HG02642 (cell line): Measurements from ENCODE around the gene ZNF839.
"Not testable (repeated sequence)": the region's sequence is repeated elsewhere in the genome, so short reads cannot be mapped to it uniquely, and the experiment has no call there.

ENCODE experiments used
- ATAC-seq: cut with Tn5 transposase; IDR thresholded peaks from one replicate; pipeline ENCODE4 v1.9.1; 2021; ENCODE audit warnings: mild to moderate bottlenecking; ENCODE audit not compliant: unreplicated experiment, poor library complexity

Gene ZNF839

GRCh38 chr14:102319351-102320032, at the start of gene ZNF839:
Gene ZNF839 (plus strand): TSS chr14:102319746. CDS start chr14:102319766, 20 bp downstream.
- peak; percentile 61 for ATAC-seq

- ATAC-seq = no peak
Measured at GRCh38 chr14:102272392-102272791, 47.2 kb upstream of the ZNF839 start.

DNA sequence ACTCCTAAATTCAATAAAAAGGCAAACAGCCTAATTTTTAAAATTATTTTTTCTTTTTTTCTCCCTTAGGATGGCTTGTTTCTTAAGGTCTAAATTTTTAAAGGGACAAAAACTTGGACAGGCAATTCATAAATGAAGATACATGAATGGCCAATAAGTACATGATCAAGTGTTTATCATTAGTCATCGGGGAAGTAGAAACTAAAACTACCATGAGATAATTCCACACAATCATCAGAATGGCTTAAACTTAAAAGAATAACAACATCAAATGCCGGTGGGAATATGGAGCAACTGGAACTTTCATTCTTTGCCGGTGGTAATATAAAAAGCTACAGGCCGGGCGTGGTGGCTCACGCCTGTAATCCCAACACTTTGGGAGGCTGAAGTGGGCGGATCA, 43.7 kb upstream of the ZNF839 start:
- ATAC-seq = no peak

- ATAC-seq = no peak
Measured at GRCh38 chr14:102277874-102278630, 41.5 kb upstream of the ZNF839 start.

DNA sequence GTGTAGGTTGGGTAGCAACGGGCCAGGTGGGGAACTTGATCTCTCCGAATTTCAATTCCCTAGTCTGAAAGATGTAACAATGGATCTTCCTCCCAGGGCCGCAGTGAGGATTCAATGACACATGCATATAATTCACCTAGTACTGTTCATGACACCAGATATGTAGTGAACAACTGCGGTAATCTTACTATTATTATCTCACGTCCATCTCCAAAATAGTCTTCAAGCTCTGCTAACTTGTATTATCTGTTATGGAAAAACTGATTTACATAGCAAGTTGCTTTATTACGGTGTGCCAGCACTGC, 41.0 kb upstream of the ZNF839 start:
- ATAC-seq = no peak

DNA sequence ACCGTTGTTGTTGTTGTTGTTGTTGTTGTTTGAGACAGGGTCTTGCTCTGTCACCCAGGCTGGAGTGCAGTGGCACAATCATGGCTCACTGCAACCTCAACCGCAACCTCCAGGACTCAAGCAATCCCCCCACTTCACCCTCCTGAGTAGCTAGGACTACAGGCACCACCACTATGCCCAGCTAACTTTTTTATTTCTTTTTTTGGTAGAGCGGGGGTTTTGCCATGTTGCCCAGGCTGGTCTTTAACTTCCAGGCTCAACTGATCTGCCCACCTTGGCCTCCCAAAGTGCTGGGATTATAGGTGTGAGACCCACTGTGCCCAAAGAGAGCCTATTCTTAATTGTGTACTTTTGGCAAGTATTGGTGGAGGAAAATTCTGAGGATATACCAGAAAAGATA, 40.3 kb upstream of the ZNF839 start:
- ATAC-seq = no peak

DNA sequence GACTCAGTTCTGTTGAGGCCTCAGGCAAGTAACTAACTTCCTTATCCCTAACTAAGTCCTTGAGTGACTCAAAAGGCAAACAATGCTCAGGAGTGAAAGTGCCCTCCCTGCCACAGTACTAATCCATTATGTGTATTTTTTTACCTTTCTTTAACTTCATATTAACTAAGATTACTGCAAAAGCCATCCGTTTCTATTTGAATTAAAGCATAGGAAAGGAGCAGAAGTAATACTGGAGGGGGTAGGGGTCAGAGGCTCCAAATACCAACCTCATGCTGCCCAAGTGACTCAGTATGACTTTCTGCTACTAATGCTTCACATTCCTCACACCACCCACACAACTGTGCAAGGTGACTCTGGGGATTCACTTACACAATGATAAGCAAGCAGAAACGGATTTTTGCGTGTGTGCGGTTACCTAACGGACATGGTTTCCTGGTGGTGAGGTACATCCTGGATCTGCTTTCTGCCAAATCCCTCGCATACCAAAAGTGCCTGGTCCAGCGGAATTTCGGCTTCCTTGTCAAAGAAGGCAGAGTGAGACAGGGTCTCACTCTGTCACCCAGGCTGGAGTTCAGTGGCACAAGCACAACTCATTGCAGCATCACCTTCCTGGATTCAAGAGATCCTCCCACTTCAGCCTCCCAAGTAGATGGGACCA, 39.7 kb upstream of the ZNF839 start:
- no peak for ATAC-seq

GRCh38 chr14:102280376-102280962, 39.1 kb upstream of the ZNF839 start:
- ATAC-seq = no peak

- ATAC-seq = no peak
Measured at GRCh38 chr14:102282751-102283465, 36.6 kb upstream of the ZNF839 start.

DNA sequence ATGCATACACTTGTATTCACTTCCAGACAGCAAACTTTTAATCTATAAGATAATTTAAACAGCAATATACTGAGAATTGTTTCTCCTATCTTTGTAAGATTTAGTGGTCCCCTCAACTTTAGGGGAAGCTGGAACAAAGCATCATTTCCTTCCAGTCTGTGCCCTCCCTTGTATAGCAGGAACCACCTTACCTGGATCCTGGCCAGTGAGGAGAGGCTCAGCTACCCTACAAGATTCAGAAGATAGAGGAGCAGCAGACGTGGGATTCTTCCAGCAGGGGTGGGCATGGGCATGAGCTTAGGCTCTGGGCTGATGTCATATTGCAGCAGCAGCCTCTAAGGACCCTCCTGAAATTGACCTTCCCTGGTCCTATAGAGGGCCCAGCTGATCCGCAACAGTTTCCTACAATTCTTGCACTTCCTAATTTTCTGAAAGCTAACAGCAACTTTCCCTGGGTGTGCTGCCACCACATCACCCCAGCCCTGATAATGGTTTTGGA, 35.9 kb upstream of the ZNF839 start:
- no peak for ATAC-seq

- ATAC-seq = no peak
Measured at GRCh38 chr14:102285106-102285505, 34.4 kb upstream of the ZNF839 start.

DNA sequence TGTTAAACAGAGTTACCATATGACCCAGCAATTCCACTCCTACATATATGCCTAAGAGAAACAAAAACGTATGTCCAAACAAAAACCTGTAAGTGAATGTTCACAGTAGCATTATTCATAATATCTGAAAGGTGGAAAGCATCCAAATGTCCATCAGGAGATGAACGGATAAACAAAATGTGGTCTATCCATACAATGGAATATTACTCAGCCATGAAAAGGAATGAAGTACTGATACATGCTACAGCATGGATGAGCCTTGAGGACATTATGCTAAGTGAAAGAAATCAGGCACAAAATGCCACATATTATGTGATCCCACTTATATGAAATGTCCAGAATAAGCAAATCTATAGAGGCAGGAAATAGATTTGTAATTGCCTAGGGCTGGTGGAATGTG, 31.4 kb upstream of the ZNF839 start:
- ATAC-seq = no peak

DNA sequence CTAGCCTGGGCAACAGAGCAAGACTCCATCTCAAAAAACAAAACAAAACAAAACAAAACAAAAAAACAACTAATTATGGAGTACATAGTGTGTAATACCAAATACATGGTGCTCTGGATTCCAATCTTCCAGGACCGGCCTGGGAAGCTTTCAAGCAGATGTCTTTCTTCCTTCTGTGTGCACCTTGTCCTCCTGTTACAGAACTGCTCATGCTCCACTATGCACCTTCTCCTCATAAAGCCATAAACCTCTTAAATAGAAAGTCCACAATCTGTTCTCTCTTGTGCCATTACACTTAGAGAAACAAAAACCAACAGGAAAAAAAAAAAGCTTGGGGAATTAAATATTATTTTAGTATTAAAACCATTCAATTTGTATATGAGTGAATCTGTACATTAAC, 27.1 kb upstream of the ZNF839 start:
- ATAC-seq = no peak

- ATAC-seq = no peak
Measured at GRCh38 chr14:102293781-102294180, 25.8 kb upstream of the ZNF839 start.

DNA sequence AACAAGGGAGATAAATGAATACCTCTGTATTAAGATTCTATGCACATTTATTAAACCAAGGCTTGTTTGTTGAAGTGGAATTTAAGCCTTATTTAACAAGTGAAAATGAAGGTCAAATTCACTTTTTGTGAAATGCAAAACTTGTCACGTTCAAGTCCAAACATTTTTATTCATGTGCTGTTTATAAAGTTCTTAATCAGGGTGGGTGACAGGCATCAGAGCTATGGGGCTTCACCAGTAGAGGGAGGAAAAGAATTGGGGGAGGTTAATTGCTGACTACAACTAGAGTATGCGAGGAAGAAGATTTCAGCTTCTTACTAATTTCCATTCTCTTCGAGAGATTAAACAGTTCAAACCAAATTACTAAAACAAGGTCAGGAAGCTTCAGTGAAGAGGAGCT, 24.3 kb upstream of the ZNF839 start:
- ATAC-seq = no peak

- no peak for ATAC-seq
Measured at GRCh38 chr14:102297436-102298170, 21.9 kb upstream of the ZNF839 start.

DNA sequence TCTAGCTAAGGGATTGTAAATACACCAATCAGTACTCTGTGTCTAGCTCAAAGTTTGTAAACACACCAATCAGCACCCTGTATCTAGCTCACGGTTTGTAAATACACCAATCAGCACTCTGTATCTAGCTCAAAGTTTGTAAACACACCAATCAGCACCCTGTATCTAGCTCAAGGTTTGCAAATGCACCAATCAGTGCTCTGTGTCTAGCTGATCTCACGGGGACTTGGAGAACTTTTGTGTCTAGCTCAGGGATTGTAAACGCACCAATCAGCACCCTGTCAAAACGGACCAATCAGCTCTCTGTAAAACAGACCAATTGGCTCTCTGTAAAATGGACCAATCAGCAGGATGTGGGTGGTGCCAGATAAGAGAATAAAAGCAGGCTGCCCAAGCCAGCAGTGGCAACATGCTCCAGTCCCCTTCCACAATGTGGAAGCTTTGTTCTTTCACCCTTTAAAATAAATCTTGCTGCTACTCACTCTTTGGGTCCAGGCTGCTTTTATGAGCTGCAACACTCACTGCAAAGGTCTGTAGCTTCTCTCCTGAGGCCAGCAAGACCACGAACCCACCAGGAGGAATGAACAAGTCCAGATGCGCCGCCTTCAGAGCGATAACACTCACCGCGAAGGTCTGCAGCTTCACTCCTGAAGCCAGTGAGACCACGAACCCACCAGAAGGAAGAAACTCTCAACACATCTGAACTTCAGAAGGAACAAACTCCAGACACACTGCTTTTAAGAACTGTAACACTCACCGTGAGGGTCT, 21.1 kb upstream of the ZNF839 start:
- ATAC-seq = not testable (repeated sequence)

DNA sequence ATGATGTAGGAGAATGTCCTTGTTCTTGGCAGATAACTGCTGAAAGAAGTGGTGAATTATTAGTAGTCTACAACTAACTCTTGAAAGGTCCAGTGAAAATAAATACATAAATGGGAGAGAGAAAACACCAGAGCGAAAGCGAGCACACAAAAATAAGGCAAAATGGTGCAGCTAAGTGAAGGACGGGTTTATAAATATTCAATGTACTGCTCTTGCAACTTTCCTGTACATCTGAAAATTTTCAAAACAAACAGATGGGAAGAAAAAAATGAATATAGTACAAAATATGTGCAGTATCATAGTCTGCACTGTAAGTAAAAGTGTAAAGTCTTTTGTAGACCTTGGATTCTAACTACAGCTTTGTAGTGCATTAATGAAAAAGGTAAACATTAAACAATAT, 15.9 kb upstream of the ZNF839 start:
- no peak for ATAC-seq
